Renal cortical epithelial cell (primary cell): ENCODE data around the gene OR52E1. TPM values are rescaled to one million over a fixed set of nuclear protein-coding genes. Genes with fewer than 3 reads are reported as not detected.
"Not testable (repeated sequence)": the region's sequence is repeated elsewhere in the genome, so short reads cannot be mapped to it uniquely, and the experiment has no call there.

Source experiments
- DNase-seq: peaks from one replicate; pipeline ENCODE4 v3.0.0-alpha.2; 2011; ENCODE audit warnings: low read depth
- total RNA-seq: library from RNA; depleted of rRNA; stranded (reverse); fragments of >200 nt; gene quantifications from 2 replicates; pipeline ENCODE4 v1.2.3, GENCODE V29; 2014

Gene OR52E1
- total RNA-seq = not detected in 2 replicates

DNA sequence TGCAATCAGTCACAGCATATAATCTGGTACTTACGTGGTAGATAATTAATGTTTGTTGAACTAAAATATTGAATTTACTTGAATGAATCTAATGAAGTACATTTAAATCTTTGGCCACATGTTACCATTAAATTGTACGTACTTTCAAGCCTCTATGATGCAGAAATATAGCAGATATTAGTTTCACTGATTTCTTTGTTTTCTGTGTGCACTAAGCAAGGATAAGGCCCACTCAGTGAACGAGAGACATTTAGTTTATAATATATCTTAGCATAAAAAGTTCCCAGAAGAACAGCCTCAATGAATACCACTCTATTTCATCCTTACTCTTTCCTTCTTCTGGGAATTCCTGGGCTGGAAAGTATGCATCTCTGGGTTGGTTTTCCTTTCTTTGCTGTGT lies at the start of gene OR52E1:
TSS of gene OR52E1 (plus strand) at position 301 of the 400 bp plus-strand sequence.
- no peak for DNase-seq

- DNase-seq = no peak
Observed at GRCh38 chr11:5021996-5022395, 47.4 kb upstream of the OR52E1 start.

DNA sequence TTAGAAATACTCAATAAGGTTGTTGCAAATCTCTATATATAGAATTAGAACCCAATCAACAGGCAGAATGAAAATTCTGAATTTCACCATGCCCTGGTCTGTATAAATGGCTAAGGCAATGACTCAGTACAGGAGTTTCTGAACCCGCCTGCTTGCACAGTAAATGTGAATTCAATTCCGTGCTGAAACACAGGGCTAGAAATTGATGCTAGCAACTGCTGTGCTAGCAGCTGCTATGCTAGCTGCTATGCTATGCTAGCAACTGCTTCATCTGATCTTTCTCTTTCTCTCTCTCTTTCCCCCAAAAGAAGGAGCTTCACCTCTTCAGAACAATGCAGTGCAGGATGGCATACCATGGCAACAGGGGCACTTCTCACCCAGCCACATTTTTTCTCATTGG lies 32.7 kb upstream of the OR52E1 start:
- no peak for DNase-seq

DNA sequence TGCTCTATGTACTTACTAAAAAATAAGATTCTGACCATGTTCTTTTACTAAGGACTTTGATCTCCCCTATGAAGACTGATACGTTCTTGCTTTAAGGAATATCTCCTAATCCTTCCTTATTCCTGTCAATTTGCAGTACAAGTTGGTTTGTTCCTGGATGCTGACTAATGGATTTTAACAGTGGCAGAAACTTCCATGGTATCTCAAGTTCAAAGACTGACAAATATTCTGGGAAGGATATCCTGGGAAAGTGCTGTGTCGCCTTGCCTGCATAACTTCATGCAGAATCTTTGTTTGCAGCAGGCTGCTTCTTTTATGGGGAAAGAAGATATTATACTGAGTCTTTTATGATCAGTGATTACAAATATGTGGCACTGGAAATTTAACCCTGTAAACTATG lies 31.4 kb upstream of the OR52E1 start:
- no peak for DNase-seq

DNA sequence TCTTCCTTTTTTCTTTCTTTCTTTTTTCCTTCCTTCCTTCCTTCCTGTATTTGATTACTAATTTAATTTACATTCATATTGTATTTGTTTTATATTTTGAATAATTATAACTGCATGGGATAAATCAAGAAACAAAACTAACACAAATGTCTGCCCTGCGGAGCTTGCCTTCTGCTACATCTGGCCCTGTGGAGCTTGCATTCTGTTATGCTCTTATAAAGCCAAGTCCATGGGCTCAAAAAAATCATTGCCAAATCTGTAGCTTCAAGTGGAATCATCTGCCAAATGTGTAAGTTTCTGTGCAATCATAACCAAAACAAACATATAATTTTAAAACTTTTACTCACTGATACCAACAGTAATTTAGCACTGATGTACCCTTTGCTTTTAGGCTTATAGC lies 31.0 kb upstream of the OR52E1 start:
- DNase-seq = no peak

DNA sequence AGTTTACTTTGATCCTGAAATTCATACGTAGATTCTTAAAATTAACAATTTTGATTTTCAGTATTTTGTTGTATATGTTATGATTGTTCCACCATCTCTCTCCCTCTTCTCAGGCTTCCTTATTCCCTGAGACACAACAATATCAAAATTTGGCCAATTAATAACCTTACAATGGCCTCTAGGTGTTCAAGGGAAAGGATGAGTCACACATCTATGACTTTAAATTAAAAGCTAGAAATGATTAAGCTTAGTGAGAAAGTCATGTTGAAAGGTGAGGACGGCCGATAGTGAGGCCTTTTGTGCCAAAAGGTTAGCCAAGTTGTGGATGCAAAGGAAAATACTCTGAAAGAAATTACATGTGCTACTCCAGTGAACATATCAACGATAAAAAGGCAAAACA lies 28.5 kb upstream of the OR52E1 start:
- peak; percentile 54 for DNase-seq

GRCh38 chr11:5042091-5042490 lies 27.3 kb upstream of the OR52E1 start:
- DNase-seq = no peak

- DNase-seq = peak; percentile 43
Observed at GRCh38 chr11:5043380-5043779, 26.0 kb upstream of the OR52E1 start.

DNA sequence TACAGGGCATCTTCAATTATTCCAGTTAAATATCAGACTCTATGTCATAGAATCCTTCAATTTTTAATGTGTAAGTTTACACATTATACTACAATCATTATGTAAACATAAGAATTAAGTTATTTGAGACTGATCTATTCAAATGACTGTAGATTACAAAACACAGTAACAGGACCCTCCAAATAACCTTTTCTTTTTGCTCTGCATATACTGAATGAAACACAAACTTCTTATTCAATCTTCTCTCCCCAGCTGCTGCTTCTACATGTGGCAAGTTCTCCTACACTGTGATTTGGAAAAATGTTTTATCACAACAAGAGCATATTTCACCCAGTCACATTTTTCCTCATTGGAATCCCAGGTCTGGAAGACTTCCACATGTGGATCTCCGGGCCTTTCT lies 23.1 kb upstream of the OR52E1 start, which contains the start of gene OR52J3:
TSS of gene OR52J3 (plus strand) at position 301 of the 400 bp plus-strand sequence. CDS start at position 301, 0 bp downstream.
- no peak for DNase-seq

- DNase-seq = no peak
Observed at GRCh38 chr11:5046754-5047330, 22.5 kb upstream of the OR52E1 start.

DNA sequence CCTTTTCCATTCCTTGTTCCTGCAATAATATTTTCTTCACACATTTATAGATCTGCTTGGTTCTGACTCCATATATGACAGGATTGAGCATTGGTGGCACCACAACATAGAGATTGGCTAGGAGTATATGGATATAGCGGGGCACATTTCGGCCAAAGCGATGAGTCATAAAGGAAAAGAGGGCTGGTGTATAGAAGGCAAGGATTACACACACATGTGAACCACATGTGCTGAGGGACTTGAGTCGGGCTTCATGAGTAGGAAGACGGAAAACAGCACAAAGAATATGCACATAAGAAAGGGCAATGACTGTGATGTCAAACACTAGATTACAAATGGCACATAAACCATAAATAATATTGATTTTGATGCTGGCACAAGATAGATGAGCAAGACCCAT lies 10.7 kb upstream of the OR52E1 start:
- not testable (repeated sequence) for DNase-seq

DNA sequence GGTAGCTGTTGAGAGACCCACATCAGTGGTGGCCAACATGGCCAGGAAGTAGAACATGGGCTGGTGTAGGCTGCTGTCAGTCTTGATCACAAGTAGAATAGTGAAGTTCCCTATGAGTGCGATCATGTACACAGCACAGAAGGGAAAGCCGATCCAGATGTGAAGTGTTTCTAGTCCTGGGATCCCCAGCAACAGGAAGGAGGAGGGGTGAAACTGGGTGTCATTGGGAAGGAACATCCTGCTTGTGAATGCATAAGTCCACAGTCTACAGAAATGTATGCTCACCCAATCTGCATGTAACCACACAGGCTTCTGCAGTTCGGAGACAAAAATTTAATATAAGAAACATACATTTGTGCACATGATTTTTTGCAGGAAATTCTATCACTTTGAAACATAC lies 10.0 kb upstream of the OR52E1 start, which contains the start of gene OR52E2:
TSS of gene OR52E2 (minus strand) at position 237 of the 400 bp plus-strand sequence. CDS start at position 237, 0 bp downstream.
- no peak for DNase-seq

GRCh38 chr11:5065027-5065426 lies 4.3 kb upstream of the OR52E1 start:
- no peak for DNase-seq

GRCh38 chr11:5071799-5072198 lies 2.4 kb downstream of the OR52E1 start:
- DNase-seq = peak; percentile 40

DNA sequence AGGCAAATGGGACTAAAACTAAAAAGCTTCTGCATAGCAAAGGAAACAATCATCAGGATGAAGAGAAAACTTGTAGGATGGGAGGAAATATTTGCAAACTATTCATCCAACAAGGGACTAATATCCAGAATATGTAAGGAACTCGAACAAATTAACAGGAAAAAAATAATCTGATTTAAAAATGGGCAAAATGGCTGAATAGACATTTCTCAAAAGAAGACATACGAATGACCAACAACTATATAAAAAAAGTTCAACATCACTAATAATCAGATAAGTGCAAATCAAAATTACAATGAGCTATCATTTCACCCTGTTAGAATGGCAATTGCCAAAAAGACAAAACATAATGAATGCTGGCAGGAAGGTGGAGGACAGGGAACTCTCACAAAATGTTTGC lies 12.0 kb downstream of the OR52E1 start:
- DNase-seq = no peak

GRCh38 chr11:5083602-5084001 lies 14.2 kb downstream of the OR52E1 start:
- no peak for DNase-seq

DNA sequence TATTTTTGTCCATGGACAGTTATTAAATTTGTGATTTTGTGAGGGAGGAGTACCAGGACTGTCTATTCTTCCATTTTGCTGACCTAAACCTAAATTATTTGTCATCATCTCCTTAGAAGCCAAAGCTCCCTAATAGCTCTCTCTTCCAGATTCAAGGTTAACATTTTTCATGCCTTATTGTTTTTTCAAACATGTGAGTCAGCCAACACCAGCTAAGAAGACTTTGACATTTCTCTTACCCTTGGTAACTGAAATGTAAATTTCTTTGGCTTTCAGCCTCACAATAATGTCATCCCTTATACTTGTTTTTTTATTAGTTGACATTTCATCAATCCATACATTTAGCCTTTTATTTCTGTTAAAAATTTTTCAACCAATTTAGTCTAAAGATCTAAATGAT lies 19.2 kb downstream of the OR52E1 start:
- DNase-seq = peak; percentile 18

DNA sequence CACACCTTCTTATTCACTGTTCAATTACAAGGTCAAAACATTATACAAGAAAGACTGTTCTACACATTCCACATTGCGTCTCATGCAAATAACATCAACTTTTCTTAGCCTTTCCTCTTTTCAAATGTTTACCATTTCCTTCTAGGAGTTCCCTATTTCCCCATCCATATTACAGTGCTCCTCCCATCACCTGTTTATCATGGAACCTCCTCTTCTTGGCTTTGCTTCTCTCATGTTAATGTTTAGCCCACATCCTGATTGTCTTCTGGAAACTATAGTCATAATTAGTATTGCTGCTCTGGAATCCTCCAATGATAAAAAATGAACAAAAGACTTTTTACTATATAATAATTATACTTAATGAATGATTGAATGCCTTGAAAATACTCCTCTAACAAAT lies 21.3 kb downstream of the OR52E1 start:
- no peak for DNase-seq

GRCh38 chr11:5092821-5093585 lies 23.6 kb downstream of the OR52E1 start:
- no peak for DNase-seq

GRCh38 chr11:5096011-5096410 lies 26.6 kb downstream of the OR52E1 start:
- no peak for DNase-seq

DNA sequence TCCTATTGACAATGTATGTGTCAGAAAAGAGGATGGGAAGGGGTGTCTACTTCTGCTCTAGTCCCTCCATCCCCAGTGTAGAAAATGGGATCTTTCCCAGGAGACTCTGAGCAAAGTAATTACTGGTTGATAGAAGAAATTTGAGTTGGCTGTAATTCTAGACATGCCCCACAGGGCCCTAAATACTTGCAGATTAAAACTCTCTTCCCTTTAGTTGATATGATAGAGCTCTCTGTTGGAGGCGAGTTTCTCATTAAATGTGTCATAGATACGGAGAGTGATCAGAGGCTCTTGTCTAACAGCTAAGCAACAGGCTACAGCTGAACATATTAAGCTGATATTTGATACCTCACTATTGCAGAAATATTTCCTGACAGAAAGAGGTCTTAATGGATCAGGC lies 32.9 kb downstream of the OR52E1 start:
- no peak for DNase-seq

DNA sequence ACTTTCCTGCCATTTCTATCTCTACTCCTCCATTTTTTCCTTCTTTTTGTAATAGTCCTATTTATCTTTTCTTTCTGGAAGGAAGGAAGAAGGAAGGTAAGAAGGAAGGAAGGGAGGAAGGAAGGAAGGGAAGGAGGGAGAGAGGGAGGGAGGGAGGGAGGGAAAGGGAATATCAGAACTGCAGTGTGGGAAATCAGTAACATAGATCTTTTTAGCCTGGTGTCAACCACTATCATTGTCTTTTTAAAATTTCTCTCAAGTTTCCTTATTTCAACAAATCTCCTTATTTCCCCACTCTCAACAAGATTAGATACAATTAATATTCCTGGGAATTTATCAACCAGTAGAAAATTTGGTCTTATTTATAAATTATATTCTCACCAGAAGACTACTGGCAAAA lies 33.7 kb downstream of the OR52E1 start:
- no peak for DNase-seq

DNA sequence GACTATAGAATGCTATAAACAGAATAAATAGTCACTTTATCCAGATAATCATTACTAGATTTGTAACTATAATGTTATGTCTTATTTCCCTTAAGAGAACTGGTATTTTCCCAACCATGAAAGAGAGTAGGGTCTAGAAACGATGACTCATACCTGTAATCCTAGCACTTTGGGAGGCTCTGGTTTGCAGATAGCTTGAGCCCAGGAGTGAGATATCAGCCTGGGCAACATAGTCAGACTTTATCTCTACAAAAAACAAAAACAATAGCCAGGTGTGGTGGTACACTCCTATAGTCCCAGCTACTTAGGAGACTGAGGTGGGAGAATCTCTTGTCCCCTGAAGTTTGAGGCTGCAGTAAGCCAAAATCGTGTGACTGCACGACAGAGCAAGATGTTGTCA lies 37.9 kb downstream of the OR52E1 start:
- no peak for DNase-seq
